Thyroid gland (tissue), 4 donors: ENCODE results near the gene EP400. TPM values are rescaled to one million over a fixed set of nuclear protein-coding genes. Genes with fewer than 3 reads are reported as not detected.

ENCODE experiments used
- DNase-seq, 2 donors: peaks; one replicate each; pipeline ENCODE4 v3.0.0-alpha.2; 2019
- H3K27ac ChIP-seq, 3 donors: fragments of 200-600 bp; sonication (generic); 1 replicate in 2 of 3; 2 replicates in 1 of 3; pipeline ENCODE4 v1.5.1; 2016 to 2019; ENCODE audit warnings: mild to moderate bottlenecking in 1 of 3, moderate library complexity in 1 of 3
- H3K27me3 ChIP-seq: fragments of 200-600 bp; sonication (generic); one replicate; pipeline ENCODE4 v1.5.1; 2019
- H3K36me3 ChIP-seq, 2 donors: fragments of 200-600 bp; sonication (generic); one replicate each; pipeline ENCODE4 v1.5.1; 2016 to 2019
- H3K4me1 ChIP-seq, 2 donors: fragments of 200-600 bp; sonication (generic); one replicate each; pipeline ENCODE4 v1.5.1; 2017 to 2019
- H3K4me3 ChIP-seq, 3 donors: fragments of 200-600 bp; sonication (generic); replicated peaks in 1 of 3; 1 replicate in 2 of 3; 2 replicates in 1 of 3; pipeline ENCODE4 v1.5.1; 2016; ENCODE audit warnings: mild to moderate bottlenecking in 1 of 3
- H3K9me3 ChIP-seq: fragments of 200-600 bp; sonication (generic); one replicate; pipeline ENCODE4 v1.5.1; 2017
- POLR2A ChIP-seq, 2 donors: fragments of 450-650 bp; IDR thresholded peaks; one replicate each; pipeline ENCODE4 v1.6.1; 2017; ENCODE audit warnings: antibody characterized with exemption in 2 of 2, mild to moderate bottlenecking in 2 of 2, moderate library complexity in 1 of 2
- WGBS, 2 donors: methylation state at CpG; one replicate each; pipeline ENCODE4 v1.1.5; 2017; 5-methylcytosine and 5-hydroxymethylcytosine counted together
- intact Hi-C: fragments of 100-400 bp; cut with DNase I; formaldehyde crosslinking; loops from one replicate; pipeline ENCODE4 v1.15.1; 2023
- total RNA-seq, 4 donors: library from RNA; depleted of rRNA; stranded (reverse); fragments of >200 nt; gene quantifications; one replicate each; pipeline ENCODE4 v1.2.3, GENCODE V29; 2016
- TF ChIP-seq, protein P1 (sequence below), 6 experiments: fragments of 200-600 bp in 3 of 6; fragments of 450-650 bp in 3 of 6; sonication (generic) in 3 of 6; IDR thresholded peaks; one replicate each; pipeline ENCODE4 v1.5.1; 2016 to 2019; ENCODE audit warnings: antibody characterized with exemption in 6 of 6, mild to moderate bottlenecking in 2 of 6, inconsistent platforms in 1 of 6, moderate library complexity in 1 of 6

The EP400 gene
- total RNA-seq, 4 donors from 2014 or later, result 22.1 to 51.8 (median 25.4) TPM

GRCh38 chr12:132114667-132115066 lies 164.9 kb downstream of the EP400 start:
- H3K27me3 ChIP-seq, result no peaks in the 10 kb centered on the region
- no peaks in the 10 kb centered on the region for H3K9me3 ChIP-seq
- no peak overlapping the region for H3K4me3 ChIP-seq
- intact Hi-C loops, result no loop called here
- no peak for TF ChIP-seq POLR2A (IDR thresholded peaks at IDR 0.05)
- TF ChIP-seq, protein P1, sequence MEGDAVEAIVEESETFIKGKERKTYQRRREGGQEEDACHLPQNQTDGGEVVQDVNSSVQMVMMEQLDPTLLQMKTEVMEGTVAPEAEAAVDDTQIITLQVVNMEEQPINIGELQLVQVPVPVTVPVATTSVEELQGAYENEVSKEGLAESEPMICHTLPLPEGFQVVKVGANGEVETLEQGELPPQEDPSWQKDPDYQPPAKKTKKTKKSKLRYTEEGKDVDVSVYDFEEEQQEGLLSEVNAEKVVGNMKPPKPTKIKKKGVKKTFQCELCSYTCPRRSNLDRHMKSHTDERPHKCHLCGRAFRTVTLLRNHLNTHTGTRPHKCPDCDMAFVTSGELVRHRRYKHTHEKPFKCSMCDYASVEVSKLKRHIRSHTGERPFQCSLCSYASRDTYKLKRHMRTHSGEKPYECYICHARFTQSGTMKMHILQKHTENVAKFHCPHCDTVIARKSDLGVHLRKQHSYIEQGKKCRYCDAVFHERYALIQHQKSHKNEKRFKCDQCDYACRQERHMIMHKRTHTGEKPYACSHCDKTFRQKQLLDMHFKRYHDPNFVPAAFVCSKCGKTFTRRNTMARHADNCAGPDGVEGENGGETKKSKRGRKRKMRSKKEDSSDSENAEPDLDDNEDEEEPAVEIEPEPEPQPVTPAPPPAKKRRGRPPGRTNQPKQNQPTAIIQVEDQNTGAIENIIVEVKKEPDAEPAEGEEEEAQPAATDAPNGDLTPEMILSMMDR (IDR thresholded peaks at IDR 0.05), result no peak
- no peaks in the 10 kb centered on the region for H3K4me1 ChIP-seq
- H3K36me3 ChIP-seq, result peaks cover 9 to 36% of the 10 kb centered on the region in 2 donors
- WGBS, 2 donors, result 98 to 99% methylated on average over 4 to 5 of the region's 6 CpGs
- DNase-seq, result no peak
- H3K27ac ChIP-seq, result no peak overlapping the region

DNA sequence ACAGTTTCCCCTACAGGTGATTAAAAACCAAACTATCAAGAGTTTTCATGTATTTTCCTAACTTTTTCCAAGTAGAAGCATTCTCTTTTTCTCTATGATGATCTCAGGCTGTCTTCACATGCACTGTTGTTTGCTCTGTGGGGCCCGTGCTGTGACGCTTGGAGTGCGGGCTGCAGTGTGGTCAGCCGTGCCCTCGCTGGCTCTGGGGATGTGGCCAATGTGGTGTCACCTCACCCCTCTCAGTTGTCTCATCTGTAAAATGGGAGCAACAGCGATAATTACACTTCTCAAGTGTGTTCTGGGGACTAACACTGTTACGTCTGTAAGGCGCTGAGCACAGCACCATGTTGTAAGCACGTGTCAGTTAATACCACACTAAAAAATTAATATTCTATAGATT lies 165.8 kb downstream of the EP400 start:
- H3K36me3 ChIP-seq, result peaks cover 9 to 32% of the 10 kb centered on the region in 2 donors
- intact Hi-C loops, result no loop called here
- no peak for DNase-seq
- H3K27ac ChIP-seq, result no peak overlapping the region
- no peaks in the 10 kb centered on the region for H3K4me1 ChIP-seq
- no peak overlapping the region for H3K4me3 ChIP-seq
- TF ChIP-seq POLR2A (IDR thresholded peaks at IDR 0.05), result no peak
- TF ChIP-seq, protein P1 (IDR thresholded peaks at IDR 0.05), result no peak
- WGBS, 2 donors, result 86 to 98% methylated on average over 9 of the region's 9 CpGs
- H3K9me3 ChIP-seq, result no peaks in the 10 kb centered on the region
- H3K27me3 ChIP-seq, result no peaks in the 10 kb centered on the region

DNA sequence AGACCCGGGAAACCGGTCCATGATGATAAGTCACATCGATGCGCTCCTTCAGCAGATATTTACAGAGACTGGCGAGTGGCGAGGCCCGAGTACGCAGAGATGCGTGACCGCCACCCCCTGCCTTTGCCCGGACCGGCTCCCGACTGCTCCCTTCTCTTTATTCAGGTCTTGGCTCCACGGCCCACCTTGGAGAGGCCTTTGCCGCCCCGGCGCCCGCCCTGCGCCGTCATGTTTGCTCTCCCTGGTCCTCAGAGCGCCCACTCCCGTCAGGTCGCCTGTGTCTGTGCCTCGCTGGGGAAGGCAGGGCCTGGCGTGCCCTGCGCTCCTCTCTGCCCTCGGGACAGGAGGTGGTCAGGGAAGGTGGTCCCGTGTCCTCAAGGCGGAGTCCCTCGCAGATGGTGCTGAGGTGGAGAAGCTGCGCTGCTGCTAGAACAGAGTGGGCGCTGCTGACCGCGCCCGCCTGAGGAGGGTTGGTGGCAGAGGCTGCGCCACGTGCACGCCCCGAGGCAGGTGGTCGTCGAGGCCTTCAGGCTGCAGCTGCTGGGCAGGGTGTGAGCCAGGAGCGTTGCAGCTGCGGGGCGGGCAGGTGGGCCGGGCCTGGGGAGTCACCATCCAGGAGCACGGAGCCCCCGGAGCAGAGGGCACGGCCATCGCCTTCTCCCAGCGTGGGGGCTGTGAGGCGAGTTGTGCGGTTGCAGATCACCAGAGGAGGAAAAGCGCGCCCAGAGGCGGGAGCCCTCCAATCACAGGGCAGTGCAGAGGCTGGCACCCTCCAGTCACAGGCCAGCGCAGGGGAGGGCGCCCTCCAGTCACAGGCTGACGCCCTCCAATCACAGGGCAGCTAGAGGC lies 167.2 kb downstream of the EP400 start:
- DNase-seq, result no peak
- Histone ChIP-seq H3K4me3 (no peak overlapping the region), H3K9me3 (no peaks in the 10 kb centered on the region), H3K27ac (no peak overlapping the region), H3K4me1 (no peaks in the 10 kb centered on the region), H3K36me3 (peaks cover 14 to 35% of the 10 kb centered on the region in 2 donors), H3K27me3 (no peaks in the 10 kb centered on the region)
- WGBS, 2 donors, result 97 to 98% methylated on average over 55 to 58 of the region's 58 CpGs
- intact Hi-C loops, result no loop called here
- TF ChIP-seq POLR2A (IDR thresholded peaks at IDR 0.05), result no peak
- TF ChIP-seq, protein P1 (IDR thresholded peaks at IDR 0.05), result no peak

GRCh38 chr12:132117558-132117875 lies 167.8 kb downstream of the EP400 start:
- Histone ChIP-seq H3K4me1 (no peaks in the 10 kb centered on the region), H3K27ac (no peak overlapping the region), H3K27me3 (no peaks in the 10 kb centered on the region), H3K36me3 (peaks cover 19 to 38% of the 10 kb centered on the region in 2 donors), H3K9me3 (no peaks in the 10 kb centered on the region), H3K4me3 (no peak overlapping the region)
- DNase-seq, result no peak
- 94 to 97% methylated on average over 3 to 9 of the region's 10 CpGs for WGBS, 2 donors
- TF ChIP-seq, protein P1 (IDR thresholded peaks at IDR 0.05), result no peak
- TF ChIP-seq POLR2A (IDR thresholded peaks at IDR 0.05), result no peak
- intact Hi-C loops, result no loop called here

- no peak for DNase-seq
- intact Hi-C loops, result no loop called here
- H3K4me3 ChIP-seq, result no peak overlapping the region
- no peaks in the 10 kb centered on the region for H3K27me3 ChIP-seq
- H3K9me3 ChIP-seq, result no peaks in the 10 kb centered on the region
- H3K36me3 ChIP-seq, result peaks cover 20 to 36% of the 10 kb centered on the region in 2 donors
- H3K27ac ChIP-seq, result no peak overlapping the region
- TF ChIP-seq, protein P1 (IDR thresholded peaks at IDR 0.05), result no peak
- no peak for TF ChIP-seq POLR2A (IDR thresholded peaks at IDR 0.05)
- WGBS, 2 donors, result 86 to 93% methylated on average over 3 to 8 of the region's 22 CpGs
- no peaks in the 10 kb centered on the region for H3K4me1 ChIP-seq
These were observed 169.1 kb downstream of the EP400 start for GRCh38 chr12:132118876-132119275.
